DMS79 (cell line): Measurements from ENCODE around the gene PIGB.
"Not testable (repeated sequence)": the region's sequence is repeated elsewhere in the genome, so short reads cannot be mapped to it uniquely, and the experiment has no call there.

Experiments
- DNase-seq: peaks from one replicate; lab custom pipeline; 2025; lab: John Stamatoyannopoulos, UW

PIGB gene

GRCh38 chr15:55383687-55384086, 64.7 kb downstream of the PIGB start:
- DNase-seq: no peak

DNA sequence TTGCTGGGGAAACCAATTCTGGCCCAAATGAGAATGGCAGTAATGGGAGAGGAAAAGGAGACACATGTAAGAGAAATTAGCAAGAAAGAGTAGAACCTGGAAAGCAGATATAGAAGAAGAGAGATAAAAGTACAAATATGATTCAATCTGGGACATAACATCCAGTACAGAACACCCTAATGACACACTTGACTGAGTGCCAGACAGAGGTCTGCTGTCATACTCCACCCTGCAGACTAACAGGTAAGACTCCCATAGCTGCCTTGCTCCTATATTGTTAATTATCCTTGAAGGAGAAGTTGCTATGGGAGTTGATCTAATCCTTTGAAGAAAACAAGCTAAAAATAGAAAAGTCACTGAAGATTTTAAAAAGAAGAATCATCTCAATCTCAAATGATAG, 68.0 kb downstream of the PIGB start:
- DNase-seq: no peak

- no peak for DNase-seq
These were observed 70.2 kb downstream of the PIGB start for GRCh38 chr15:55389264-55389607.

DNA sequence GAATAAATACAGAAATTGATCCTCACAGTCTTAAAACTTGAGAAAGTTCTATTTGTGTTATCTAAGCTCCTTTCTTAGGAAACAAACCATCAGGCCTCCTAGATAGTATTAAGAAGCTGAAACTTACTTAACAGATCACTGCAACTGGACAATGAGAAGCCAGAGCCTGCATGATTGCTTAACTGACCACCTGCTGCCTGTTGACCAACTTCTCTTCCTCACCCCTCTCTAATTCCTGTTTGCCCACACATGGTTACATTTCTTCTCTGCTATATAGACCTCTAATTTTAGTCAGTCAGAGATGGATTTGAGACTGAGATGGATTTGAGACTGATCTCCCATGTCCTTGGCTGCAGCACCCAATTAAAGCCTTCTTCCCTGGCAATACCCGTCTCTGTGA, 75.7 kb downstream of the PIGB start:
- no peak for DNase-seq

- no peak for DNase-seq
These were observed 79.2 kb downstream of the PIGB start for GRCh38 chr15:55398243-55398642.

DNA sequence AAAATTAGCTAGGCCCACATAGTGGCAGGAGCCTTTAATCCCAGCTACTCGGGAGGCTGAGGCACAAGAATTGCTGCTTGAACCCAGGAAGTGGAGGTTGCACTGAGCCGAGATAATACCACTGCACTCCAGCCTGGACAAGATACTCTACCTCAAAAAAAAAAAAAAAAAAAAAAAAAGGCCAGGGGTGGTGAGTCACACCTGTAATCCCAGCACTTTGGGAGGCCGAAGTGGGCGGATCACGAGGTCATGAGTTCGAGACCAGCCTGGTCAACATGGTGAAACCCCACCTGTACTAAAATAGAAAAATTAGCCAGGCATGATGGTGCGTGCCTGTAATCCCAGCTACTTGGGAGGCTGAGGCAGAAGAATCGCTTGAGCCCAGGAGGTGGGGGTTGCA, 81.0 kb downstream of the PIGB start:
- not testable (repeated sequence) for DNase-seq

GRCh38 chr15:55401786-55402246, 82.8 kb downstream of the PIGB start:
- DNase-seq: no peak

DNA sequence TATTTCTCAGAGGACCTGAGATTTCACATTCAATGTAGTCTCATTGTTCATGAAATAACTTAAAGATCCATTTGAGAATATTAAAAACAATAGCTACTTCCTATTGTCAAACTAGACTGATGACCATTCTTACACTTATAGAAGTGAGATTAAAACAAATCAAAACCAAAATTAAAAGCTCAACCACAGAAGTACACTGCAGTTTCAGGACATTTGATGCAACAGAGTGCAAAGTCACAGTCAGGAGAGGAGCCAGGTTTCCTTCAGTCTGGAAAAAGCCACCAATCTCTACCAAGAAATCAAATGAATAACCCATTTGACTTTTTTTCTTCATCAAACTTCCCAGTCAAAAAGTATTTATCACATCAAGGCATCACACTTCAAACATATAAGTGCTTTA, 83.7 kb downstream of the PIGB start:
- no peak for DNase-seq

DNA sequence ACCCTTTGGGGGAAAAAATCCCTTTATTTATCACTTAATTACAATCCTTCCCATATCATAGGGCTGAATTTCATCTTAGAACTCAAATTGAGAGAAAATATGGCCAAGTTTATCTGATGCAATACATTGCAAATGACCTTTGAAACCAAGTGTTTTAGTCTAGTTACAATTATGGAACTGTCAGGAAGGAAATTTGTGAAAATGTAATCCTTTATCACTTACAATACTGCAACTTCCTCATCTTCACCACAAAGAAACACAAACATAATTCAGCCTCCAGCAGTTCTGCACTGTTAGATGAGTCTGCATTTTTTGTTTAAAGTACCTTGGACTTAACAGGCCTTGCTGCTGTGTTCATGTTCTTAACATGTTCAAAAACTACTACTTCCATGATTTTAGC, 84.5 kb downstream of the PIGB start:
- no peak for DNase-seq
